Activated CD4-positive, alpha-beta T cell treated with anti-CD3 and anti-CD28 coated beads, Interleukin-2, amount 10 ng/mL, durations not matched to agents 7 days and 5 days (primary cell): ENCODE data around the gene PTPRN2. TPM values are rescaled to one million over a fixed set of nuclear protein-coding genes. Genes with fewer than 3 reads are reported as not detected.

Experiments used
- CTCF ChIA-PET: fragments of 350-600 bp; sonication (Branson Sonifier 250); formaldehyde crosslinking; loops from one replicate; lab custom pipeline; 2021; ENCODE audit warnings: antibody characterized with exemption; lab: Charles Lee
- POLR2A ChIA-PET: fragments of 350-600 bp; sonication (Branson Sonifier 250); formaldehyde crosslinking; loops from one replicate; lab custom pipeline; 2021; ENCODE audit warnings: antibody characterized with exemption; lab: Charles Lee
- DNase-seq: peaks from one replicate; pipeline ENCODE4 v3.0.0-alpha.2; 2020
- H3K27ac Mint-ChIP-seq: one replicate; pipeline ENCODE4 v1.8.0; 2021; ENCODE audit warnings: mild to moderate bottlenecking, moderate library complexity, mixed read lengths
- H3K27me3 Mint-ChIP-seq: one replicate; pipeline ENCODE4 v1.8.0; 2021; ENCODE audit warnings: mixed read lengths
- H3K36me3 Mint-ChIP-seq: one replicate; pipeline ENCODE4 v1.8.0; 2021; ENCODE audit warnings: low read depth, mixed read lengths
- H3K4me1 Mint-ChIP-seq: one replicate; pipeline ENCODE4 v1.8.0; 2021; ENCODE audit warnings: mixed read lengths
- H3K4me3 Mint-ChIP-seq: one replicate; pipeline ENCODE4 v1.8.0; 2021; ENCODE audit warnings: mild to moderate bottlenecking, moderate library complexity, mixed read lengths
- H3K9me3 Mint-ChIP-seq: one replicate; pipeline ENCODE4 v1.8.0; 2021; ENCODE audit warnings: mixed read lengths
- total RNA-seq, 2 experiments: library from RNA; stranded (reverse); gene quantifications; one replicate each; pipeline ENCODE4 v1.2.3, GENCODE V29; 2021

Gene PTPRN2
- total RNA-seq, 2 experiments from 2014 or later, result 2.6 to 2.7 TPM

DNA sequence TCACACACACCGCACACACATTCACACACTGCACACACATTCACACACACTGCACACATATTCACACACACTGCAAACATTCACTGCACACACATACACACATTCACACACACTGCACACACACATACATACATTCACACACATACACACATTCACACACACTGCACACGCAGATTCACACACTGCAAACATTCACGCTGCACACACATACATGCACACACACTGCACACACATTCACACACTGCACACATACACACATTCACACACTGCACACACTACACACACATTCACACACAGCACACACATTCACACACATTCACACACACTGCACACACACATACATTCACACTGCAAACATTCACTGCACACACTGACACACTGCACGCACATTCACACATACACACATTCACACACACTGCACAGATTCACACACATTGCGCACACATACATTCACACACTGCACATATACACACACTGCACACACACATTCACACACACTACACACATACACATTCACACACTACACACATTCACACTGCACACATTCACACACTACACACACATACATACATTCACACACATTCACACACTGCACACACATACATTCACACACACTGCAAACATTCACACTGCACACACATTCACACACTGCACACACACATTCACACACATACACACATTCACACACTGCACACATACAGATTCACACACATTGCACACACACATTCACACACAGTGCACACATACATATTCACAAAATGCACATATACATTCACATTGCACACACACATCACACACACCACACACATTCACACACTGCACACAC, 325.1 kb downstream of the PTPRN2 start:
- H3K4me1 Mint-ChIP-seq, result no peaks in the 10 kb centered on the region
- DNase-seq, result no peak
- CTCF ChIA-PET, result no interaction called here
- H3K36me3 Mint-ChIP-seq, result no peaks in the 10 kb centered on the region
- H3K27me3 Mint-ChIP-seq, result no peaks in the 10 kb centered on the region
- no peak overlapping the region for H3K27ac Mint-ChIP-seq
- POLR2A ChIA-PET, result no interaction called here
- no peak overlapping the region for H3K4me3 Mint-ChIP-seq
- H3K9me3 Mint-ChIP-seq, result peaks cover 8% of the 10 kb centered on the region

- no peaks in the 10 kb centered on the region for H3K27me3 Mint-ChIP-seq
- CTCF ChIA-PET, result no interaction called here
- POLR2A ChIA-PET, result no interaction called here
- no peaks in the 10 kb centered on the region for H3K4me1 Mint-ChIP-seq
- no peak for DNase-seq
- no peak overlapping the region for H3K27ac Mint-ChIP-seq
- H3K36me3 Mint-ChIP-seq, result no peaks in the 10 kb centered on the region
- no peak overlapping the region for H3K4me3 Mint-ChIP-seq
- H3K9me3 Mint-ChIP-seq, result peaks cover 8% of the 10 kb centered on the region
Observed at GRCh38 chr7:158261362-158262235, 326.0 kb downstream of the PTPRN2 start.

DNA sequence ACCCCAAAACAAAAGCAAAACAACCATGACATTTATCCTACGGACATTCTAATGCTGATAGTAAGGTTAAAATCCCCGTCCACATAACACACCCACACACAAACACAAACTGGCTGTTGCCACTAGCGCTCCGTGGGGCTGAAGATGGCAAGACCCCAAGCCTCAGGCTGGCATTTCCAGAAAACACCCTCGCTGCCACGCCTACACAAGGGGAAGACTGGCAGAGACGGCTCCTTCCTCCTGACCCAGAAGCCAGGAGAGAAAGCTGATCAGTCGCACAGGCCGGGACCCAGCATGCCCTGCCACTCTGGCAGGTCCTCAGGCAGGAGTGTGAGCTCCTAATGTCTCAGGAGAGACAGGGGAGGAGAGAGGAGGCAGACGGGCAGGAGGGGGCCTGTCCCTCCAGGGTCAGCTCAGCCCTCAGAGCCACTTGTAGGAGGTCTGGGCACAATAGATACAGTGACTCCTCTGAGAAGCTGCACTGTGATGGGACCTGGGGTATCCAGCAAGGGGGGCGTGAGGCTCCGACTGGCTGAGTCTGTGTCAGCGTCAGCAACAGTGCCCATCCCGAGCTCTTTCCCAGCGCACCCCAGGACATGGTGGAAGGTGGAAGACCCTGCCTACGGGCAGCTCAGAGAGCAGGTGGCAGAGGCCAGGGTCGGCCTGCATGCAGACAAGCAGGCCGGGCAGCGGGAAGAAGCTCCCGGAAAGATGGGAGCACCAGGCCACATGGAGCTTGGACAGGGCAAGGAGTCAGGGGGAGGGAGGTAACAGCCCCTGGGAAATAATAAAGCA, 326.9 kb downstream of the PTPRN2 start:
- no peak overlapping the region for H3K4me3 Mint-ChIP-seq
- no peak overlapping the region for H3K27ac Mint-ChIP-seq
- CTCF ChIA-PET, result no interaction called here
- POLR2A ChIA-PET, result no interaction called here
- no peak for DNase-seq
- no peaks in the 10 kb centered on the region for H3K27me3 Mint-ChIP-seq
- no peaks in the 10 kb centered on the region for H3K4me1 Mint-ChIP-seq
- H3K9me3 Mint-ChIP-seq, result peaks cover 8% of the 10 kb centered on the region
- no peaks in the 10 kb centered on the region for H3K36me3 Mint-ChIP-seq

DNA sequence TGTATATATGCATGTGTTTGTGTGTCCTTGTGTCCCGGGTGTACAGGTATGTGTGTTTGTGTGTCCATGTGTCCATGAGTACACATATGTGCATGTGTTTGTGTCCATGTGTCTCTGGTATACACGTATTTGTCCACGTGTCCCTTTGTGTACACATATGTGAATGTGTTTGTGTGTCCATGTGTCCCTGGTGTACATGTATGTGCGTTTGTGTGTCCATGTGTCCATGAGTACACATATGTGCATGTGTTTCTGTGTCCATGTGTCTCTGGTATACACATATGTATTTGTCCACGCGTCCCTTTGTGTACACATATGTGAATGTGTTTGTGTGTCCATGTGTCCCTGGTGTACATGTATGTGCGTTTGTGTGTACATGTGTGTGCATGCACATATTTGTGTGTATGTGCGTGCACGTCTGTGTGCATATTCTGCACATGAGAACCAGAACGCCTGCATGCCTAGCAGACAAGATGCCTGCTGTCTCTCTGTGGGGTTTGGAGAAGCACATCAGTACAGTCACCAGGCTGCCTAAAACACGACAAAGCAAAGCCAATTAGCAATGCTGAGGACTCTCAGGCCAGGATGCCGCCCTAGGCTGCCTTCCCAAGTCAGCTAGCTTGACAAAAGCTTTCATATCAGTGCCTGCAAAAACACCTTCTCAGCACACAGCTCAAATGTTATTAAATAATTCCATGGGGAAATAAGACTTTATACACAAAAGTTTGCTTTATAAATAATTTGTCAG, 327.8 kb downstream of the PTPRN2 start:
- Mint-ChIP-seq H3K4me1 (no peaks in the 10 kb centered on the region), H3K4me3 (no peak overlapping the region), H3K36me3 (no peaks in the 10 kb centered on the region), H3K27me3 (no peaks in the 10 kb centered on the region), H3K9me3 (peaks cover 8% of the 10 kb centered on the region), H3K27ac (no peak overlapping the region)
- POLR2A ChIA-PET, result no interaction called here
- no peak for DNase-seq
- CTCF ChIA-PET, result no interaction called here

- Mint-ChIP-seq H3K36me3 (no peaks in the 10 kb centered on the region), H3K27me3 (no peaks in the 10 kb centered on the region), H3K9me3 (peaks cover 8% of the 10 kb centered on the region), H3K4me1 (no peaks in the 10 kb centered on the region), H3K4me3 (no peak overlapping the region), H3K27ac (no peak overlapping the region)
- POLR2A ChIA-PET, result no interaction called here
- DNase-seq, result no peak
- CTCF ChIA-PET, result no interaction called here
Observed at GRCh38 chr7:158259141-158259540, 328.5 kb downstream of the PTPRN2 start.

DNA sequence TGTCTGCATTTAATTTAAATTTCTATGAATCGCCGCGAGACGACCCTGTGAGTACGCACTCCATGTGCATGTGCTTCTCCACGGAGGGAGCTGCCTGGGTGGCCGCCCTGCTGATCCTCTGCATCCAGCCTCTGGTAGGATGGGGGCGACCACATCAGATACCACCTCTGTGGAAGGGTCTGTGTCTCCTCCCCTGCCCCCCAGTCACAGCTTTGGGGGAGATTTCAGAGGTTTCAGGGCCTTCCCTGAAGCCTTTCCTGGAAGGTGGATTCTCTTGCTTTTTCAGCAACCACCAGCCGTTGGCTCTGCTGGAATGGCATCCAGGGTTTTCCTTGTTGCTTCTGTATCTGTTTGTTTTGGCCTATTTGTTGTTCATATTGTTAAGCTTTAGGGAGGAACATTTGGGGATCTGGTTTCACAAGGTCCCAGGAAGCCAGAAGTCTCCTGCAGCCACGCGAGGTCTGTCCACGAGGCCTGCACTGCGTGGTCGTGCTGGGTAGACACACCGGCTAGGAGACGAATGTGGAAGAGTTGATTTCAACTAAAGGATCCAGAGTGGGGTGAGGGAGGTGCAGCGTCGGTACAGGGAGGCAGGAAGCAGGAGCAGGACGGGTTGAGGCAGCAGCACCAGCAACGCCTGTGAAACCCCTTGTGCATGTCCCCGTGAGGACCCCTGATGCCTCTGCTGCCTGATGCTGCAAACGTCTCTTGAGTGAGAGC, 329.1 kb downstream of the PTPRN2 start:
- H3K4me3 Mint-ChIP-seq, result no peak overlapping the region
- no peak for DNase-seq
- ChIA-PET POLR2A (no interaction called here), CTCF (no interaction called here)
- H3K27me3 Mint-ChIP-seq, result no peaks in the 10 kb centered on the region
- H3K4me1 Mint-ChIP-seq, result no peaks in the 10 kb centered on the region
- no peak overlapping the region for H3K27ac Mint-ChIP-seq
- peaks cover 8% of the 10 kb centered on the region for H3K9me3 Mint-ChIP-seq
- no peaks in the 10 kb centered on the region for H3K36me3 Mint-ChIP-seq

GRCh38 chr7:158257516-158258410, 329.9 kb downstream of the PTPRN2 start:
- no peaks in the 10 kb centered on the region for H3K4me1 Mint-ChIP-seq
- POLR2A ChIA-PET, result no interaction called here
- no peak overlapping the region for H3K4me3 Mint-ChIP-seq
- H3K9me3 Mint-ChIP-seq, result peaks cover 8% of the 10 kb centered on the region
- H3K27me3 Mint-ChIP-seq, result no peaks in the 10 kb centered on the region
- no peaks in the 10 kb centered on the region for H3K36me3 Mint-ChIP-seq
- DNase-seq, result no peak
- CTCF ChIA-PET, result no interaction called here
- H3K27ac Mint-ChIP-seq, result no peak overlapping the region

- Mint-ChIP-seq H3K27me3 (no peaks in the 10 kb centered on the region), H3K4me3 (no peak overlapping the region), H3K27ac (no peak overlapping the region), H3K36me3 (no peaks in the 10 kb centered on the region), H3K9me3 (peaks cover 8% of the 10 kb centered on the region), H3K4me1 (no peaks in the 10 kb centered on the region)
- CTCF ChIA-PET, result no interaction called here
- DNase-seq, result no peak
- POLR2A ChIA-PET, result no interaction called here
Observed at GRCh38 chr7:158257001-158257400, 330.6 kb downstream of the PTPRN2 start.

DNA sequence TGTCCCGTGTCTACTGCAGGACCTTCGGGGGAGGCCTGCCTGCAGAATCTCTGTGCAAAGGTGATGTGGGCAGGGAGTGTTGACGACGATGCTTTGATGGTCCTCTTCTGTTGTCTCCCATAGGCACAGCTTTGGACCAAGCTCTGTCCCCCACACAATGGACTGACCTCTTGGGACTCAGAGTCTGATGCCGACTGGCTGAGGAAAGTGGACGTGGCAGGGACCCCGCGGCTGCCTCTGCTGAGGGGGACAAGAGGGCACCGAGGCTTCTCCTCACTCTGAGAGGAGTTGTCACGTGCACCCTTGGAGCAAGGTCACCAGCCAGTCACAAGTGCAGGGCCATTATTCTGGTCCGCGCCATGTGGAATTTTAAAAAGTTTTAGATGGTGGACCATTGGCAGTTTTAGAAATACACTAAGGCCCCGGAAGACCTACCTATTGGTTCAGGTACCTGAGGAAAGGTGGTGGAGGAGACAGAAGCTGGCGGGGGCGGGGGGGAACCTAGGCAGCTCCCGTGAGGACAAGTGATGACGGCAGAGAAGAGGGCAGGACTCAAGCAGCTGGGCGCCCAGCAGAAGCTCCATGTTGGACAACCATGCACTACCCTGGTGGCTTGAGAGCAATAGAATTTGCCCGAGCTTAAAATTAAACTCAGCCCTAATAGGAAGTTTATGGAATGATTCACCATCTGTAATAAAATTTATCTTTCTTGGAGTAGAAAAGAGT, 331.4 kb downstream of the PTPRN2 start:
- Mint-ChIP-seq H3K4me1 (no peaks in the 10 kb centered on the region), H3K9me3 (peaks cover 8% of the 10 kb centered on the region), H3K27ac (no peak overlapping the region), H3K36me3 (no peaks in the 10 kb centered on the region), H3K4me3 (no peak overlapping the region), H3K27me3 (no peaks in the 10 kb centered on the region)
- CTCF ChIA-PET, result no interaction called here
- POLR2A ChIA-PET, result no interaction called here
- no peak for DNase-seq

GRCh38 chr7:158255558-158255957, 332.1 kb downstream of the PTPRN2 start:
- Mint-ChIP-seq H3K4me3 (no peak overlapping the region), H3K27me3 (no peaks in the 10 kb centered on the region), H3K4me1 (no peaks in the 10 kb centered on the region), H3K27ac (no peak overlapping the region), H3K9me3 (peaks cover 7% of the 10 kb centered on the region), H3K36me3 (no peaks in the 10 kb centered on the region)
- CTCF ChIA-PET, result no interaction called here
- POLR2A ChIA-PET, result no interaction called here
- no peak for DNase-seq

DNA sequence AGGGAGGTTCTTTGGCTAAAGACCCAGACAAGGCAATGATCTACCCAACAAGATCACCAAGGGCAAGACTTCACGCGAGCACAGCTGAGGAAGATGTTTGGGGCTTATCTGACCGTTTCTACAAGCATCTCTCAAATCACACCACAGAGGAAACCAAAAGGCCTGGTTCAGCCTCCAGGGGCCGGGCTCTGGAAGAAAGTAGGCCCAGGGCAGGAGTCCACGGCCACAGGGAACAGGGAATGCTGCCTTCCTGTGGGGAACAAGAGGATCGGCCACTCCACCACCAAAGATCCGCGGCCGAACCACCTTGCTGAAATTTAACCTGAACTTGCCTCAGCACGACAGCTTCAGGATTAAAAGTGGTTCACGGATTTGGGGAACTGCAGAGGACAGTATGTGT, 332.5 kb downstream of the PTPRN2 start:
- no peaks in the 10 kb centered on the region for H3K36me3 Mint-ChIP-seq
- H3K9me3 Mint-ChIP-seq, result peaks cover 5% of the 10 kb centered on the region
- no peak overlapping the region for H3K27ac Mint-ChIP-seq
- no peaks in the 10 kb centered on the region for H3K4me1 Mint-ChIP-seq
- no peaks in the 10 kb centered on the region for H3K27me3 Mint-ChIP-seq
- POLR2A ChIA-PET, result no interaction called here
- DNase-seq, result no peak
- H3K4me3 Mint-ChIP-seq, result no peak overlapping the region
- CTCF ChIA-PET, result no interaction called here
